NCI-H2227 (cell line): ENCODE data around the gene SPESP1.

Source experiments
- DNase-seq: peaks from one replicate; lab custom pipeline; 2025; ENCODE audit not compliant: unreplicated experiment; lab: John Stamatoyannopoulos, UW

Gene SPESP1

DNA sequence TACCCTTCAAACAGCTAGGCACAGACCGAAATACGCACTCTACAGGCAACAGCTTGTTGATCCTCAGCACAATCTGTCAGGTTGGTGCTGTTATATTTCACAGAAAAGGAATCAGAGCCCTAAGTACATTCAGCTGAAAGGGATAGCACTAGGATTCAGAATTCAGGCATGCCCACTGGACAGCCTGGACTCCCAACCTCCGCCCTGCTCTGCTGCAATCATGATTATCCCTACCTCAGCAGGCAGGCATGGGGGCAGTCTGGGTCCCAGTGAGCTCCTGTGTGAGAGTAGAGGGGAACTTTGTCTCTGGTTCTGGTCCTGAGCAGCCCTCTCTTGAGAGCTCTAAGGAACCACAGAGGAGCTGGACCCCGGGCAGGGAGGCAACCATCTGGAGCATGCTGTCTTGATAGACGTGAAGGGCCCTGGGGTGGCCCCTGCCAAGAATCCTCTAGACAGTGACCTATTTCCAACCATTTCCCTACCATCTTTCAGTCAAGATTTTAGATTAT is 60.7 kb downstream of the SPESP1 start:
- no peak for DNase-seq

DNA sequence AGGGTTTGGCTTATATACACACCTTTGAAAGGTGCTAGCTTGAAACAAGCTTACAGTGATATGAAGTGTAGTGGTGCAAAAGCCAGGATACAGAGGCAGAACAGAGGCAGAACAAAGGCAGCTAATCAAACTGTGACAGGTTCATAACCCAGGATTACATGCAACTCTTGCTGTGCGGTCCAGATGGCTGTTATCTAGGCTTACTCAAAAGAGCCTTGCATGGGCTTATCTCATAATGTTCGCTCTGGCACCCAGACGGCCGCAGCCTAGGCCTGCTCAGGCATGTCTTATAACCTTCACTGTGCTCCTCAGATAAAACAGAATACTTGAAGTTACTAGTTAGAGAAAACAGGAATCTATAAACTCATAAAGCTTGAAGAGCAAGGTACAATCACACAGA is 61.4 kb downstream of the SPESP1 start:
- no peak for DNase-seq

DNA sequence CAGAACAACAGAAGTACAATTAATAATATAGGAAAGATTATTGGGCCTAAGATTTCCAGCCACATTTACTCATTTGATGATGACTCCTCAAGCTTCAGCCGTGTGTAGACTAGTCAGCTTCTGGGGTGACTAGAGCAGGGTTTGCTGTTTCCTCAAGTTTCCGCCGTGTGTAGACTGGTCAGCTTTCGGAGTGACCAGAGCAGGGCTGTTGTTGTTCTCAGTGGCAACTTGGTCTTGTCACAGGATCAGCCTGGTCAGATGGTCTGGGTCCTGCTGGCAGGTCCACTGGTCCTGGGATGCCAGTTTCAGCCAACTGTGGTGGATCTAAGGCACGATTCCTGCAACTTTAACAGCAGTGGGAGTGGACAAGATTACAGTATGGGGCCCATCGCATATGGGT is 62.4 kb downstream of the SPESP1 start:
- DNase-seq, result no peak

DNA sequence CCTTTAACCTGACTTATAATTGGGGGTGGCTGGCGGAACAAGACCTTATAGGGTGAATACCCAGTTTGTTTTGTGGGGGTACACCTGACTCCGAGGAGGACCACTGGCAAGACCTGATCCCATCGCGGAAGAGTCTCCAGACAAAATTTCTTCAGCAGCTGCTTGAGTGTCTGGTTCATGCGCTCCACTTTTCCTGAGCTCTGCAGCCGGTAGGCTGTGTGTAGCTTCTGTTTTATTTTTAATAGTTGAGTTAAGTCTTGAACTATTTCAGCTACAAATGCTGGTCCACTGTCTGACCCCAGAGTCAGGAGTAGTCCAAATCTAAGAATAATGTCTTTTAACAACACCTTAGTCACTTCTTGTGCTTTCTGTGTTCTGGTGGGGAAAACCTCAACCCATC is 63.0 kb downstream of the SPESP1 start:
- DNase-seq, result no peak

DNA sequence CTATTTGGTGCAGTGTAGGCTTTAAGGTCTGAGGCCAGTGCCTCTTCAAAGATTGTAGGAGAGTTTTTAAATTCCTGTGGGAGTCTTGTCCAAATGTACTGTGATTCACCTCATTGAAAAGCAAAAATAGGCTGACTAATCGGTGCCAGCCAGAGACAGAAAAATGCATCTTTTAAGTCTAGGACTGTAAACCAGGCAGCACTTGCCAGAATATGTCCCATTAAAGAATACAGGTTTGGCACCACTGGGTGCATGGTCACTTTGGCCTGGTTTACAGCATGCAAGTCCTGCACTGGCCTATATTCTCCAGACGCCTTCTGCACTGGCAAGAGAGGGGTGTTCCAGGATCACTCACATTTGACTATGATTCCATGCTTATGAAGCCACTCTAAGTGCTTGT is 63.8 kb downstream of the SPESP1 start:
- DNase-seq, result no peak

DNA sequence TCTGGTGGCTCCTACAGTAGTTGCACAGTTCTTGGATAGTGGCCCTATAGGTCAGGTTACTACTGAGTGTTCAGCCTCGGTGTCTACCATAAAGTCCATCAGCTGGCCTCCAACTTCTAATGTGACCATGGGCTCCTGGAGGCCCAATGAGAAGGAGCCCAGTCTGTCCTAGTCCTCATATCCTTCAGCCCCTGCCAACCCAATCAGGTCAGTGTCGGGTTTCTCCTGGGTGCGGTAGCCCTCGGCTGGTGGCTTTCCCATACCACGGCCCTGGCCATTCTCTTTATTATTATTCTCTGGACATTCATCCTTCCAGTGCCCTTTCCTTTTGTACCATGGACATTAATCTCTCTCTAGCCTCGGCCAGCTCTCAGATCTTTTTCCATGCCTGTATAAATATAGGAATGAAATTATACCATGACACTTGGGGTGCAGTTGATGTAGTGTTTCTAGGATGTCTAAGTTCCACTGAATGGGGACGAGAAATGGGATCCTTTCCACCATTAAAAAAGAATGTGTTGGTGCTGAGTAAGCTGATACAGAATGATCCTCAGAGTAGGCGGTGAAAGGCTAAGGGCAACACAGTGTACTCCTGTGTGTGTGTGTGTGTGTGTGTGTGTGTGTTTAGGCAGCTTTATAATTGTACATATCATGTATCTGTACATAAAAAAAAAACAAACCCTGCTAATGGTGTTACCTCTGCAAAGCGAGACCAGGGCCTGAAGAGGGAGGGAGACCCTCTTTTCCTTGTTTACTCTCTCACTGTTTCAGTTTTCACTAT is 64.8 kb downstream of the SPESP1 start:
- DNase-seq, result no peak
